Calu3 (cell line): ENCODE results near the gene FAM221B. TPM values are rescaled to one million over a fixed set of nuclear protein-coding genes. Genes with fewer than 3 reads are reported as not detected.

Source experiments
- BruUV-seq: library from RNA; stranded (reverse); fragments of 400-500 nt; replicated peaks from 2 replicates; lab custom pipeline; 2021; lab: Mats Ljungman, UMichigan
- CTCF ChIA-PET: fragments of 300-600 bp; sonication (Branson Sonifier 250); formaldehyde crosslinking; loops from one replicate; lab custom pipeline; 2022; ENCODE audit warnings: antibody characterized with exemption; lab: Charles Lee
- DNase-seq: peaks from one replicate; pipeline ENCODE4 v3.0.0; 2022
- H3K27ac Mint-ChIP-seq: one replicate; pipeline ENCODE4 v1.8.0; 2022; ENCODE audit warnings: mixed read lengths; ENCODE audit not compliant: unreplicated experiment
- H3K27me3 Mint-ChIP-seq: one replicate; pipeline ENCODE4 v1.8.0; 2022; ENCODE audit warnings: mixed read lengths; ENCODE audit not compliant: unreplicated experiment
- H3K36me3 Mint-ChIP-seq: one replicate; pipeline ENCODE4 v1.8.0; 2022; ENCODE audit warnings: mild to moderate bottlenecking, moderate library complexity, mixed read lengths; ENCODE audit not compliant: insufficient read depth, unreplicated experiment
- H3K4me1 Mint-ChIP-seq: one replicate; pipeline ENCODE4 v1.8.0; 2022; ENCODE audit warnings: mild to moderate bottlenecking, low read depth, mixed read lengths; ENCODE audit not compliant: unreplicated experiment
- H3K4me3 Mint-ChIP-seq: one replicate; pipeline ENCODE4 v1.8.0; 2022; ENCODE audit warnings: mild to moderate bottlenecking, low read depth, moderate library complexity, mixed read lengths; ENCODE audit not compliant: unreplicated experiment
- H3K9me3 Mint-ChIP-seq: one replicate; pipeline ENCODE4 v1.8.0; 2022; ENCODE audit warnings: low read depth, mixed read lengths; ENCODE audit not compliant: unreplicated experiment
- CTCF ChIP-seq: fragments of 200-600 bp; IDR thresholded peaks from one replicate; pipeline ENCODE4 v1.8.0; 2022; ENCODE audit warnings: antibody characterized with exemption; ENCODE audit not compliant: unreplicated experiment
- intact Hi-C: fragments of 100-400 bp; cut with micrococcal nuclease; formaldehyde crosslinking; loops from one replicate; pipeline ENCODE4 v1.10.0; 2022; ENCODE audit not compliant: unreplicated experiment
- total RNA-seq: library from RNA; stranded (reverse); gene quantifications from 2 replicates; pipeline ENCODE4 v1.2.3, GENCODE V29; 2022

The FAM221B gene
- total RNA-seq, 1 experiment from 2014 or later = not detected

- Mint-ChIP-seq H3K4me3 (no peak overlapping the region), H3K9me3 (no peaks in the 10 kb centered on the region), H3K27me3 (peaks cover 28% of the 10 kb centered on the region), H3K27ac (no peak overlapping the region), H3K36me3 (peaks cover 12% of the 10 kb centered on the region), H3K4me1 (no peaks in the 10 kb centered on the region)
- peak; percentile 39 for DNase-seq
- intact Hi-C loops = loop anchor here (1.0 kb wide), 2 partner anchors 36 to 56 kb away; no protein-coding TSS in a partner anchor
- peak; percentile 41 for TF ChIP-seq CTCF
- CTCF ChIA-PET = interaction anchor here (0.8 to 1.5 kb wide), 7 partner anchors 11 to 94 kb away, joined by 3 to 23 read pairs (median 4); partner anchors contain the start of genes CREB3, HINT2 and TLN1
- BruUV-seq = no TSS peak
Measured at GRCh38 chr9:35826071-35826701, 2.3 kb downstream of the FAM221B start.

GRCh38 chr9:35822926-35823325, 5.6 kb downstream of the FAM221B start:
- H3K36me3 Mint-ChIP-seq = no peaks in the 10 kb centered on the region
- no peak for DNase-seq
- H3K9me3 Mint-ChIP-seq = no peaks in the 10 kb centered on the region
- CTCF ChIA-PET = no interaction called here
- H3K27me3 Mint-ChIP-seq = peaks cover 36% of the 10 kb centered on the region
- H3K4me3 Mint-ChIP-seq = no peak overlapping the region
- no peak for TF ChIP-seq CTCF
- no peak overlapping the region for H3K27ac Mint-ChIP-seq
- intact Hi-C loops = no loop called here
- no peaks in the 10 kb centered on the region for H3K4me1 Mint-ChIP-seq
- BruUV-seq = no TSS peak

GRCh38 chr9:35820076-35820475, 8.5 kb downstream of the FAM221B start:
- Mint-ChIP-seq H3K4me3 (no peak overlapping the region), H3K27ac (no peak overlapping the region), H3K36me3 (peaks cover 7% of the 10 kb centered on the region), H3K4me1 (no peaks in the 10 kb centered on the region), H3K9me3 (no peaks in the 10 kb centered on the region), H3K27me3 (peaks cover 36% of the 10 kb centered on the region)
- no TSS peak for BruUV-seq
- intact Hi-C loops = no loop called here
- DNase-seq = no peak
- TF ChIP-seq CTCF = no peak
- CTCF ChIA-PET = interaction anchor here (0.6 kb wide), 1 partner anchor 19 kb away, joined by 3 read pairs; no protein-coding TSS in a partner anchor

DNA sequence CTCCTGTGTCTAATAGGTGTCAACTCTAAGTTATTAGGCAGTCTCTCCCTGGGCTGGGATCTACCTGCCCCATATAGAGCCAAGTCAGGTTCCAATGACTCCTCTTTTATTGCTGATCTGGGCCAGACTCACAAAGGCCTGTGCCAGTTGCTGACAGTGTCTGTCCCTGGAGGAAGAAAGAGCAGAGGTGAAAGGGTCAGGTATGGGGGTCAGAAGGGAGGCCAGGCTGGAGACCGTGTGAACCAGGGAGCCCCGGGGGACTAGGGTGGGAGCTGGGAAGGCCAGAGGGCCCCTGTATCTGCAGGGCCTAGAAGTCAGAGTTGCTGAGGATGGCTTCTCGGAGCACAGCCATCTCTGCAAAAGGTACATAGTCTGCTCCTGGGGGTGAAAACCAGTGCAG, 10.2 kb downstream of the FAM221B start:
- CTCF ChIA-PET = no interaction called here
- DNase-seq = no peak
- TF ChIP-seq CTCF = no peak
- Mint-ChIP-seq H3K9me3 (no peaks in the 10 kb centered on the region), H3K27me3 (peaks cover 34% of the 10 kb centered on the region), H3K4me3 (no peak overlapping the region), H3K4me1 (peaks cover 8% of the 10 kb centered on the region), H3K27ac (no peak overlapping the region), H3K36me3 (peaks cover 18% of the 10 kb centered on the region)
- no TSS peak for BruUV-seq
- intact Hi-C loops = loop anchor here (10.0 kb wide), 1 partner anchor 84 kb away; the partner anchor contains the start of genes CREB3 and TLN1
